NCI-H2227 (cell line): ENCODE measurements around the gene NRG2.

Experiments used
- DNase-seq: peaks from one replicate; lab custom pipeline; 2025; ENCODE audit not compliant: unreplicated experiment; lab: John Stamatoyannopoulos, UW

Gene NRG2

DNA sequence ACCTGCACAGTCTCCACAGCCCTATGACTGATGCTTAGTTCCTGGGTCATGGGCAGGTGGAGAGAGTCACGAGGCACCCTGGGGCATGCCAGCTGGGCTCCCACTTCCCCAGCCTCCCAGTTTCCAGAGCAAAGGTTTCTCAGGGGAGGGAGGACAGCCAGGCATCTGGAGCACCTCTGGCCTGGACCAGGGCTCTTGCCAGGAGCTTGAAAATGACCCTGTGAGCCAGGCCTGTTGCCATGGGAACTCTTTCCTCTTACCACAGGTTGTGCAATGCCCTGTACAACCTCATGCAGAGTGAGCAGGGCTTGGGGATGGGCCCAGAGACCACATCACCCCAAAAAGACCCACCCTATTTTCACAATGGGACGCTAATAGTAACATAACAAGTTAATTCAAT lies 134.3 kb downstream of the NRG2 start:
- DNase-seq, result no peak

DNA sequence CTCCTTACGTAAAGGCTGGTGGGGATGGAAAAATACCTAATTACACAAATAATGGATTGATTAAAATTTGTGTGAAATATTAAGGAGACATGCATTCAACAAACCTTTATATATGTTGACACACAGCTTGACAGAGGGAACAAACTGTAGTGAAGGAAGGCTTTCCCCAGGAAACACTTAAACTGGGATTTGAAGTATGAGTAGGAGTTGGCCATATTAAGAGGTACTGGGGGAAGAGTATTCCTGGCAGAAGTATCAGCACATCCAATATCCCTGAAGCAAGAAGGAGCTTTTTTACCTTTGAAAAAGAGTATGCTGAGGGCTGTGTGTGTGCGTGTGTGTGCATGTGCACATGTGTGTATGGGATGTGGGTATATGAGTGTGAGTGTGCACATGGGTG lies 136.4 kb downstream of the NRG2 start:
- no peak for DNase-seq

DNA sequence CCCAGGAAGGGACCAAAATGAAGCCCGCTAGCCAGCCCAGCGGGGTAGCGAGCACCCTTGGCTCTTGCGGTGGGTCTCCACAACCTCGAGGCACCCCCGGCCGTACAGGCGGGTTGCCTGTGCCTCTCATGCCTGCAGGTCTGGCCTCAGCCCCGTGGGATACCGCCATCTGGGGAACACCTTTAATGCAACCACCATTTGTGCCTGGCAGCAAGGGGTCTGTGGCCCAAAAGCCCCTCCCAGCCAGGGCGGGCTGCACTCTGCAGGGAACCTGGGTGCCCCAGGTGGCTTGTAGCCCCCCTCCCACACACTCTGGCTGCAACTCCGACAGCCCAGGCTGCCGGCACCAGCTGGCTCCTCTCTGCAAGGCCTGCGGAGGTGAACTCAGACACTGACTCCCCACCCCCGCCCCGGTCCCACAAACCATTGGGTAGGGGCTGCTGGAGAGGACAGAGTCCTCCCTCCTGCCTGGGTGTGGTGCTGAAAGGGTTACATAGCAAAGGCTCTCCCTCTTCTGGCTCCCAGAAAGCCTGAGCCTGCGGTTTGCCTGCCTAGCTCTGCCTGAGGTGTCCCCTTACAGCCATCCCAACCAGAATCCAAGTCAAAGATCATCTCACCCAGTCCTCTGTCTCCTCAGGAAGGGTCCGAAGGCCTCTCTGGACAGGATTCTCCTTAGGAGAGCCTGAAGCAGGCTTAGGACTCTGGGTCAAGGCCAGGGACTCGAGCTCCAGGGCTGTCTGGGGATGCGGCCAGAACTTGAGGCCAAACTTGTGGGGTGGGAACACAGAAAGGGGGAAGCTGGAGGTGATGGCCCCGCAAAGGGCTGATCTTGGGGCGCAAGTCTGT lies 138.1 kb downstream of the NRG2 start:
- no peak for DNase-seq

DNA sequence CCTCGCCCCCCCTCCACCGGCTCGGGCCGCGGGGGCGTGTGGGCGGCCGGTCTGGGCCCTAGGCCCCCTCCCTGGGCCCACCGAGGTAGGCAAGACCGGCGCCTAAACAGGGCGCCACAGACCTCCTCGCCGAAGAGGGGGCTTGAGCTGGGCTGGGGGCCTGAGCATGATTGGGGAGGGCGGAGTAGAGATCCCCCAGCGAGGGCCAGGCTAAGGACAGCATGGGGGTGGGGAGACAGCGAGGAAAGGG lies 138.6 kb downstream of the NRG2 start:
- DNase-seq, result no peak

DNA sequence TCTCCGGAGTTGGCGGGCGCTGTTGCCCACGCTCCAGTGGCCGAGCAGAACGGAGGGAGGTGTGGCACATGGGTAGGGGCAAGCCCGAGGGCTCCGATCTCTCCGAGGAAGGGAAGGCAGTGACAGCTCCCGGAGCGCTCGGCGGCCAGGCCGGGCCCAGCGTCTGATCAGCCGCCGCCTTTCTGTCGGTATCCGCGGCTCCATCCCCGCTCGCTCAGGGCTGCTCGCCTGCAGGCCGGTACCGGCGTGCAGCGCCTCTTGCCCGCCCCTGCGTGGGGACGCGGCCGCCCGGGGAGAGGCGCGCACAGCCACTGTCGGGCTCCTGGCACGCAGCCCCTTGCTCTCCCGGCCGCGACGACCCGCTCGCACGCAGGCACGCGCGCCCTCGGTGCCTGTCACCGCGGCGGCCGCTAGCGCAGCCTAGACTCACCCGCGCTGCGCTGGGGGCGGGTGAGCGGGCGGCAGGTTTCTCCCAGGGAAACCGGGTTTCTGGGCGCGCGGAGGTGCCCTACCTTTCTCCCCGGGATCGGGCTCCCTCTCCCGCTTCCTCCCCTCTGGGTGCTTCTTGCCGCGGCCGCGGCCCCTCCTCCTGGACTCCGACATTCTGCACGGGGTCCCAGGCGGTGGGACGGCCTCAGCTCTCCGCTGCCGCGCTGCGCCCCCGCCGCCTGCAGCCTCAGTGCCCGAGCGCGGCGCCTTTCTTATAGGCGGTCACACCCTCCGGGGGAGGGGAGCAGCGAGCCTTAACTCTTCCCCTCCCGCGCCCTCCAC lies 139.1 kb downstream of the NRG2 start:
- peak; percentile 33 for DNase-seq

DNA sequence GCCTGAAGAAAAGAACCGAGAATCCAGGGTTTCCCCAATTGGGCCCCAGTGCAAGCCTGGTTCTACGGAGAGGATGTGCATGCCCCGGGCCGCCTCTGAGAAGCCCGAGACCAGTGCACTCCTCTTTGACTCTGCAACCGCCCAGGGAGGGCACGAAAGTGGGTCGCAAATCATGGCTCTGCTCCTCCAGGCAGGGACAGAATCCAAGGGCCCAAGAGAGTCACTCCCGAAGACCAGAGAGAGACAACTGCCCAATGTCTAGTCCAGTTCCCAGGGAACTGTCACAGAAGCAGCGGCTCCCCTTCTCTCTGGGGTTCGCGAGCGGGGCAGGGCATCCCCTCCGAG lies 139.7 kb downstream of the NRG2 start:
- no peak for DNase-seq

DNA sequence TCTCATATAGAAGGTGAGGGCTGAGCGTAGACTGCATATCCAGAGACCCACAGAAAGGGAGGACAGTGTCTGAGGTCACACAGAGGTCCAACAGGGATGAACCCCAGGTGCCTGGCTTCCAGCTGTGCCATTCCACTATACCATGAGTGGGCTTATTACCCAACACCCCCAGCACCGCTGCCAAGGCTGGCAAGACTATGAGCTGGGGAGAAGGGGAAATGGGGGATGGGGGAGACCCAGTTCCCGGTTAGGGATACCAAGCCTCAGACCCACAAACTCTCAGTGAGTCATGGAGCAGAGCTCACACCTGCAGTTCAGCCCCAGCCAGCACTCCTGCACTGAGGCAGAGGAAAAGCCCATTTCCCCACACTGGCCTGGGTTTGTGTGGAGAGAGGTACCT lies 141.1 kb downstream of the NRG2 start:
- DNase-seq, result no peak

DNA sequence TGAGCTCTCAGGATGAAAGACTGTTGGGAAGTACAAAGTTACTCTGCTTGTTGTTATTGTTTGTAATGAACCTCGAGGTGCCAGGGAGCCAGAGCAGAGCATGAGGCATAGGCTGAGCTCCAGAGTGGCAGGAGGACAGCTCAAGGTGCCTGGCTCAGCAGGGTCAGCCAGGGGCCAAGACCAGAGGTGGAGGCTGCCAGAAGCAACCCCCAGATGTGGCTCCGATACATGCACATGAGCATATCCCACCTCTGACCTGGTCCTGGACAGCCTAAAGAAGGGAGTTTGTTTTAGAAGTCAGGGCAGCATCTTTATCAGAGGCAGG lies 141.9 kb downstream of the NRG2 start:
- no peak for DNase-seq

DNA sequence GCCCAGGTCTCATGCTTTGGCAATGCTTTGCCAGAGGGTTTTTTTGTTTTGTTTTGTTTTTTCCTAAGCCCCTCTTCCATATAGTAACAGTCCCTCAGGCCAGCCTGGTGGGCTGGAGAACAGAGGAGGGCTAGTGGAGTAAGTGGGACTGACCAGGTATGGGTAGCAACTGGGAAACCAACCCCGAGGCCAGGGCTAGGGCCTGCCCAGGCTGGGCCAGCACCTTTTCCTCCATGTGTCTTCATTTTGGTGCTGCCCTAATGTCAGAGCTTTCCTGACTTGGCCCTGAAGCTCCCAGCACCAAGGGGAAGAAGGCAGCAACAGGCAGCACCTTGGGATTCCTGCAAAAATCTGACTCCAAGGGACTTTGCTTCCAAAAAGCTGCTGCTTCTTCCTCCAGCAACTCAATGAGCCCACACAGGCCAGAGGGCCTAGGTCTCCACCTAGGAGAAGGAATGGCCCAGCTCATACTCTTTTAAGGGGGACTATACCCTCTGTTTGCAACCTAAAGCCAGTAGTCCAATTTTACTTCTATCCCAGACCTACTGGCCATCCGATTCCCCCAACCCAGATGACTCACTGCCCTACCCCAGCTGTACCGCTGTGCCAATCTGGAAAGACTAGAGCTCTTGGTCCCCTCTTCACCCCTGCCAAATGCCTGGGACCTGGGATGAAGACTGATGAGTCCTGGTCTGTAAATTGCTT lies 142.4 kb downstream of the NRG2 start:
- no peak for DNase-seq

DNA sequence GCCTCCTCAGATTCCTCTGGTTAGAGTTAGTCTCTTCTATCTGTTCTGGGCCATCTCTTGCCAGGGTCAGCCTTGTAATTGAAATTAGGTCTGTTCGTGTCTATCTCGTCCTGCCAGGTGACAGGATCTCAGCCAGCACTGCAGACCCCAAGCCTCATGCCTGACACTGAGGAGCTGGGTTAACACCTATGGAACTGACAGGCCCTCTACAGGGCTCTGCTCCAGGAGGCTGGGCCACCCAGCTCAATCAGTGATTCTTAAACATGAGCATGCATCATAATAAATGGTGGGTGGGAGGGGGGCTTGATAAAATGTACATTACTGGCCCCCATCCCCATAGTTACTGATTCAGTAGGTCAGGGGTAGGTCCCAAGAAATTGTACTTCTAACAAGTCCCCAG lies 144.1 kb downstream of the NRG2 start:
- no peak for DNase-seq

DNA sequence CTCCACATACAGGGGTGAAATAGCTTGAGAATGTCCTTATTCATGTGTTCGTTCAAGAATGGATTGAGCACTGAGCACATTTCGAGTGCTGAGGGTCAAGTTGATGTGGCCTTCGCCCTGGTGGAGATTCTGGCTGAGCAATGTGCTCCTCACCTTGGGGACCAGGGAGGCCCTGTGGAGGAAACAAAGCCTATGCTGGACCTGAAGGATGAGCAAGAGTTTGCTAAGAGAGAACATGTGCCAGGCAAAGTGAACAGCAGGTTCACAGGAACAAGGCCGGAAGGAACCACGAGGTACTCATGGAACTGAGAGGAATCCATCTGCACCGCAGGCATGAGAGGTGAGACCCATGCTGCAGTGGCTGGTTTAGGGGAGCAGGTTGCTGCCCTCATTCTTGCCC lies 145.1 kb downstream of the NRG2 start:
- no peak for DNase-seq

DNA sequence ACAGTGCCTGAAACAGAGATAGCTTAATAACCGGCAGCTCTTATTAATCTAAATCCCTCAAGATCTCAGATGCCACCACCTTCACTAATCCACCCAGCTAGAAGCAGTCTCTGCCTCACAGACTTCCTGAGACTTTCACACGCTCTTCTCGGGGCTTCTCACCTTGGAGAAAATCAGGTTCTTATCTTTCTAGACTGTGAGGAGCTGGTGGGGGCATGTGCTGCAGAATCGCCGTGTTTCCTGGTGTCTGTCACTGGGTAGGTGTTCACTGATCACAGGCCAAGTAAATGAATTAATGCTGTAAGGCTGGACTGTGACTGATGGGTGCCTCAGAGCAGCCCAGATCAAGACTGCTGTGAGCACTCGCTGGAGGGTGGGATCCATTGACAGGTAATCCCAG lies 145.8 kb downstream of the NRG2 start:
- DNase-seq, result no peak

DNA sequence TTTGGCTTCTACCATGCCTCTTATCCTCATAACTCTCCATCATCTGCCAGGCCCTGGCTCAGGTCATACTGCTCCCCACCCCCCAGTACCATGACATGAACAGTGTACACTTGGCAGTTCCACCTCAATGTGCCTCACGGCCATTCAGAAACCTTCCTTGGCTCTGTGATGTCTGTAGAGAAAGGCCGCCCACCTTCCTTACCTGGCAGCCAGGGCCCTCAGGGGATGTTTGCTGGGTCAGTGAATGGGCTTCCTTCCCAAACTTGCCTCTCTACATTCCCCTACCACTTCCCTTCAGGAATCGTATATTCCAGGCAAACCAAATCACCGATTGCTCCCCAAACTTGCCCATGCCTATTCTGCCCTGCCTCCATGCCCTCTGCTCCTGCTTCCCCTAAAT lies 146.4 kb downstream of the NRG2 start:
- DNase-seq, result no peak

DNA sequence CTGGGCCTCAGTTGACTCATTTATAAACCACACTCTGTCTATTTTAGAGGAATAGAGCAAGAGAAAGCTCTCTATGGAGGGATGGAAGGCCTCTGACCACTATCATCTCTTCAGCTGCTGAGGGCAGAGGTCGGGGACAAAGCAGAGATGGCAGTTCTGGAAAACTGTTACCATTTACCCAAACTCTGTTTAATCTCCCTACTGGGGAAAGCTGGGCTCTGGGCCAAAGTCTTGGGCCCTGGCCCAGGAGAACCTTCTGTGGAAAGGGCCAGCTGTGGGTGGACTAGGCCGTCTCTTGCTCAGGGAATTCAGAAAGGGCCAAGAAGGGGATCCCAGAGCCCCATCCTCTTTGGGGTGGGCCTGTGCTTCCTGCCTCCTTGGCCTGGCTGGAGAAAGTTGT lies 147.5 kb downstream of the NRG2 start:
- no peak for DNase-seq

DNA sequence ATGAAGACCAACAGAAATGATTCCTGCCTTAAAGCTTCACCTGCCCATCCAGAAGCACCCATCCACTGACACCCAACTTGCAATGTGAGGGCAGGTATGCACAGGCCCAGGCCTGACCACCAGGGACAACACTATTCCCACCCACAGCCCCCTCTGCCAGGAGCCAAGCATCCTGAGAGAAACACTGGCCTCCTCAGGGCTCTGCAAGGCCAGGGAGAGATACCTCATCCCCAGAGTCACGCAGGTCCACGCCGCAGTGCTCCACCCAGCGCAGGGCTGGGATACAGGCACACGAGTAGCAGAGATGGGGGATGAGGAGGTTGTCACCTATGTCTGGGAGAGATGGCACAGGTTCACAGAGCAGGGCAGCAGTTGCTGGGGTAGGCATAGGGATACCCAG lies 148.1 kb downstream of the NRG2 start:
- no peak for DNase-seq

DNA sequence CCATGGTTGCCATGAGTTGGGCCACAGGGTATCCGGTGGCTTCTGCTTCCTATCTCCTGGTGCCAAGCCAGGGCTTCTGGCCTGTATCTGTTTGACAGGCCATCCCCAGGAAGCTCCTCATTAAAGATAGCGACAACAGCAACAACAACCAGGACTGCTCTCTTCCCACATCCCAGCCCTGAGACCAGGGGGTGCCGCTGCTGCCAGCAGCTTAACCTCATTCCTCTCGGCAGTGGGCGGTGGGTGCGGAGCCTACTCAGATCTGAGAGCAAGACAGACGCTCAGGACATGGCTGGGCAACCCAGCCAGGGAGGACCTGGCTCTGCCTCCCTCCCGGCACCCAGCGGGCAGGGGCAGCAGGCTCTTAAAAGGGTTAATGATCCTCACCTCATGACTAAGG lies 149.2 kb downstream of the NRG2 start:
- no peak for DNase-seq

DNA sequence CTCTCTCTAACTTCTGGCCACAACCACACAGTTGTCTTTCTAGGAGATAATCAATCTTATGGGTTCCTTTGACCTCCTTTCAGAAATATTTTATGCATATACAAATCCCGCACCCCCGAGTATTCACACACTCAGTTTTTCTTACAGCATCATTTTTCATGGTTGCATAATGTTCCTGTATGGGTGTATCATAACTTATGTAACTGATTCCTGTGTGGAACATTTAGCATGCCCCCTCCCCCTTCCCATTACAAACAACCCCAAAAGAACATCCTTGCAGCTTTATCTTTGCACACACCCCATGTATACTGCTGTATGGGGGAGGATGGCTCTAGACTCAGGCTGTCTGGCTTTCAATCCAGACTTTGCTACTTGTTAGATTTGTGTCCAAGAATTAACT lies 153.7 kb downstream of the NRG2 start:
- DNase-seq, result no peak

DNA sequence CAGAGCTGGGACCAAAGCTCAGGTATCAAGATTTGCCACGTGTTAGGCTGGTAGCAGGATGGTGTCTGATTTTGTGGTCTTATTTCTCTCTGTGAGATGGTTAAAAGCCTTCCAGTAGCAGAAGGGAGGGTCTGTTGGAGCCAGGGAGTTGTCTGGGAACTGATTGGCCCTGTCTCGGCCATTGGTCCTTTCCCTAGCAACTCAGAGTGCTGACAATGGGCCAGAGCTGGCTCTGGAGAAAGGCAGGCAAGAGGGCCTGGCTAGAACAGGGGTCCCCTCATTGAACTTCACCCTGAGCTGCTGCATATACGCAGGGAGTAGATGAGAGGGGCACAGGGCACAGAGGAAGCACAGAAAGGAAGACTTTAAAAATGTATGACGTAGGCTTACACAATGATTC lies 154.7 kb downstream of the NRG2 start:
- no peak for DNase-seq

DNA sequence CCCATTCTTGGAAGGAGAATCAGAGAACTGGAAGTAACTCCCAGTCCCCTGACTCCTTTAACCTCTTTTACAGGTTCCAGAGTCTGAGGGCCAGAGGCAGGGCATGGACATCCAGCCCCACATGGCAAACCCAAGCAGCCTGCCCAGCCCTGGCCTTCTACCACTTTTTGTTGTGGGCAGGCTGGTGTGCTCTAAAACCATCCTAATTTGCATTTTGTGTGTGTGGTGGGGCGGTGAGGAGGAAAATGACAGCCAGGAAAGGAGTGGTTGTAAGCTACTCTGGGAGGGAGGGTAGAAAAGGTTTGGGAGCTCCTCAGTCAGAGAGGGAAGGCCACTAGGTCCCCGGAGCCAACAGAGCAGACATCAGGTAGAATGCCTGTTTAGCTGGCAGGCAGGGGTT lies 156.9 kb downstream of the NRG2 start:
- DNase-seq, result no peak

DNA sequence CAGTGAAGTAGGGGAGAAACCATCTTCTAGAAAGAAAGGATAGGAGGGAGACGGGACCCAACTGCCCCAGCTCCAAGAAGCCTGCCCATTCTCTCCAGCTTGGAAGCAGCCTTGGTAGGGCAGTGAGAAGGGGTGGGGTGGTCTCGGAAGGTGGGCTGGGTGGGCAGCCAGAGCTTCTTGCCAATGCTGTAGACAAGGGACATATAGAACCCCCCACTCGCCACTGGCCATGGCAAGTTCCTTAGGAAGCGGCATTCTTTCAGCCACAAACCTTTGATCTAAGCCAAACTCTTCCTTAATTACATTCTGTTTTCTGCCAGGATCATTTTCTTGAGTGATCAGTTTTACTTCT lies 157.3 kb downstream of the NRG2 start:
- no peak for DNase-seq

DNA sequence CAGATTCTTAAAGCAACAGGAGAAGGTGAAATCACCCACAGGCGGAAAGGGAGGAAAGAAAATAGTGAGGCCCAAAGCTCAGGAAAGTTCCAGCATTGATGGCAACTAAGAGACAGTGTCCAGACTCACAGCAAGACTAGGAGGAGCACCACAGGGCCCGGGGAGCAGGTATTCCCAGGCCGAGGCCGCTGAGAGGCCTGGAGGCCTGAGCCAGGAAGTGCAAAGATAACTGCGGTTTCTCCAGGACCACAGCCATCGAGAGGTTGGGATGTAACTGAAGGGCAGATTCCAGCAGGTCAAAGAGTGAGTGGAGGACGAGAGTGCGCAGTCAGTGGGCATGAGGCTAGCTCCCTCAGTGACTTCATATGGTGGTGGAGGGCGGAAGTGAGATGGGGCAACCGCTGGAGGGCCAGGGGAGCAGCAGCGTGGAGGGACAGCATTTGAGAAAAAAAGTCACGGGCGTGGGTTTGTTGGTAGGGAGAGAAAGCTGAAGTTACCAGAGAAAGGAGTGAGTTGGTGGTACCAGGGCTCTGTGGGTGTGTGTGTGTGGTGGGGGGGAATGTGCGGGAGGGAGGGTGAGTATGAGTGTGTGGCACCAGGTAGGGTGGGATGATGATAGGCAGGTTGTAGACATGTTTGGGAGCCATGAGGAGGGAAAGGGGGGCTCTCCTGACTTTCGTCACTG lies 157.8 kb downstream of the NRG2 start:
- DNase-seq, result no peak

DNA sequence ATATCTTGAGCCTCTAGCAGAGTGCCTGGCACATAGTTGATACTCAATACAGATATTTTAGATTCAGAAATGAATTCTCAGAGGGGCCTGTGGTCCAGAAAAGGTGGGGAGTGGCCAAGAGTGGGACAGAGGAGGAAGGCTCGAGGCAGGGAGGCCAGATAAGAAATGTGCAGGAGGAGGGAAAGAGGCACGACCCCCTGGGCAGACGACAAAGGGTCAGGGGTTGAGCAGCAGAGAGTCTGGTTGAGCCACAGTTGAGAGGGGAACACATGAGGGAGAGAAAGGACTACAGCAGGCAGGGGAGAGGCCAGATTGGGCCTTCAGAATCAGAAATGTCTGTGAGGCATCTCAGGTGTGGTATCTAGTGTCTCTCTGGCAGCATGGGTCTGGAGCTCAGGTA lies 158.4 kb downstream of the NRG2 start:
- no peak for DNase-seq
